H1 (cell line): ENCODE data around the gene VWA7. TPM values are rescaled to one million over a fixed set of nuclear protein-coding genes. Genes with fewer than 3 reads are reported as not detected.

Experiments used
- RNF2 ChIP-seq: fragments of 200-900, 300-1000 bp; sonication (generic); IDR thresholded peaks from 2 replicates; pipeline ENCODE4 v1.7.1; 2016; ENCODE audit warnings: borderline replicate concordance, low read depth, mild to moderate bottlenecking, antibody characterized with exemption, low read length; ENCODE audit not compliant: poor library complexity, severe bottlenecking; ENCODE audit errors: missing control alignments
- SRF ChIP-seq: IDR thresholded peaks from 2 replicates; pipeline ENCODE4 v1.6.1; 2011; ENCODE audit warnings: mild to moderate bottlenecking, low read depth, low read length, moderate library complexity
- polyA plus RNA-seq, 7 experiments: library from polyadenylated mRNA; depleted of rRNA in 3 of 7; stranded (reverse) in 5 of 7; unstranded in 2 of 7; fragments of >200 nt in 5 of 7; fragments of 200-250 nt in 2 of 7; gene quantifications; 1 replicate in 5 of 7; 2 replicates in 1 of 7; 4 replicates in 1 of 7; pipeline versions ENCODE4 v1.2.1 to v1.2.3, GENCODE V29; 2011 to 2013; ENCODE audit warnings: missing spikeins in 2 of 7, mixed read lengths in 2 of 7
- total RNA-seq: library from RNA; stranded (reverse); fragmentation: NEBNext Ultra II Directional; extraction: Animal tissue kit (Norgen Biotek cat#: 25700); gene quantifications from 2 replicates; pipeline ENCODE4 v1.2.1, GENCODE V29; 2021

The VWA7 gene
- total and polyA plus RNA-seq, 2 of the 8 experiments (the other 6 are each of a cell fraction or from before 2014, with no cell fraction given) = 0.82 to 2.1 TPM

DNA sequence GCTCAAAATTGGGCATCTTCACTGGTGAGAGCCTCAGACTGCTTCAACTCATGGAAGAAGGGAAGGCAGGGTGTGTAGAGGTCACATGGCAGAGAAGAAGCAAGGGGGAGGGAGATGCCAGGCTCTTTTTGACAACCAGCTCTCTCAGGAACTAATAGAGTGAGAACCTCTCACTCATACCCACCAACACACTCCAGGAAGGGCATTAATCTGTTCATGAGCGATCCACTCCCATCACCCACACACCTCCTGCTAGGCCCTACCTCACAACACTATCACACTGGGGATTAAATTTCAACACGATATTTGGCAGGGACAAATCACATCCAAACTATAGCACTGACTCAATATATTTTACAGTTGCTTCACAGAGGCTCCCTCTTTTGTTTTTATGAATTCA lies 35.3 kb downstream of the VWA7 start (continued):
- TF ChIP-seq RNF2 (no peak), SRF (no peak)
- TF ChIP-seq, all 59 proteins: peak for 0
